CD4-positive, CD25-positive, alpha-beta regulatory T cell (primary cell): ENCODE measurements around the gene ZBTB7A. TPM values are rescaled to one million over a fixed set of nuclear protein-coding genes. Genes with fewer than 3 reads are reported as not detected.

ENCODE experiments used
- ATAC-seq, 2 donors: fragments of 150-1000 bp; cut with Tn5 transposase; one replicate each; pipeline ENCODE4 v1.10.0; 2021; ENCODE audit warnings: low read depth in 2 of 2, moderate number of reproducible peaks in 2 of 2, moderate library complexity in 1 of 2
- DNase-seq, 3 donors: peaks; one replicate each; pipeline versions ENCODE4 v3.0.0 to v3.0.0-alpha.2; 2012 to 2022; ENCODE audit warnings: mixed read lengths in 1 of 3
- H3K27ac ChIP-seq: one replicate; pipeline ENCODE4 v1.7.0; 2013; ENCODE audit warnings: mild to moderate bottlenecking, low read length; ENCODE audit not compliant: insufficient read depth, poor library complexity, severe bottlenecking
- H3K27me3 ChIP-seq: one replicate; pipeline ENCODE4 v1.7.0; 2013; ENCODE audit warnings: low read length; ENCODE audit not compliant: control insufficient read depth, insufficient read depth
- H3K36me3 ChIP-seq: one replicate; pipeline ENCODE4 v1.7.0; 2013; ENCODE audit warnings: mild to moderate bottlenecking, low read length, moderate library complexity; ENCODE audit not compliant: control insufficient read depth, insufficient read depth
- H3K4me1 ChIP-seq: 2 replicates; pipeline ENCODE4 v1.7.0; 2013; ENCODE audit warnings: mild to moderate bottlenecking, low read length; ENCODE audit not compliant: insufficient read depth, control insufficient read depth, poor library complexity, severe bottlenecking
- H3K4me3 ChIP-seq: one replicate; pipeline ENCODE4 v1.7.0; 2013; ENCODE audit warnings: low read depth, mild to moderate bottlenecking, low read length, moderate library complexity
- H3K9me3 ChIP-seq, 2 experiments: 1 replicate in 1 of 2; 2 replicates in 1 of 2; pipeline ENCODE4 v1.7.0; 2013; ENCODE audit warnings: low read length in 2 of 2, mild to moderate bottlenecking in 1 of 2, moderate library complexity in 1 of 2; ENCODE audit not compliant: control insufficient read depth in 2 of 2
- H3K27ac Mint-ChIP-seq, 3 donors: one replicate each; pipeline ENCODE4 v1.8.0; 2020 to 2022; ENCODE audit warnings: mild to moderate bottlenecking in 3 of 3, mixed read lengths in 3 of 3, moderate library complexity in 2 of 3
- H3K27me3 Mint-ChIP-seq: one replicate; pipeline ENCODE4 v1.8.0; 2022; ENCODE audit warnings: mild to moderate bottlenecking, mixed read lengths
- H3K36me3 Mint-ChIP-seq: one replicate; pipeline ENCODE4 v1.8.0; 2020; ENCODE audit warnings: mixed read lengths
- H3K4me1 Mint-ChIP-seq, 4 donors: one replicate each; pipeline ENCODE4 v1.8.0; 2020 to 2022; ENCODE audit warnings: mixed read lengths in 4 of 4, mild to moderate bottlenecking in 1 of 4
- H3K4me3 Mint-ChIP-seq, 4 donors: one replicate each; pipeline ENCODE4 v1.8.0; 2020 to 2022; ENCODE audit warnings: mild to moderate bottlenecking in 4 of 4, mixed read lengths in 4 of 4, moderate library complexity in 3 of 4
- H3K9me3 Mint-ChIP-seq, 7 donors: one replicate each; pipeline ENCODE4 v1.8.0; 2020 to 2022; ENCODE audit warnings: mixed read lengths in 7 of 7, mild to moderate bottlenecking in 3 of 7, moderate library complexity in 2 of 7
- polyA plus RNA-seq, 4 donors: library from polyadenylated mRNA; unstranded; fragments of 300-500 nt; fragmentation: Illumina TruSeq; gene quantifications; one replicate each; pipeline ENCODE4 v1.2.3, GENCODE V29; 2021
- total RNA-seq: library from RNA; stranded (reverse); gene quantifications from one replicate; pipeline ENCODE4 v1.2.3, GENCODE V29; 2022

Gene ZBTB7A
- total and polyA plus RNA-seq, 5 donors from 2014 or later: 19.6 to 50.5 (median 26.8) TPM

DNA sequence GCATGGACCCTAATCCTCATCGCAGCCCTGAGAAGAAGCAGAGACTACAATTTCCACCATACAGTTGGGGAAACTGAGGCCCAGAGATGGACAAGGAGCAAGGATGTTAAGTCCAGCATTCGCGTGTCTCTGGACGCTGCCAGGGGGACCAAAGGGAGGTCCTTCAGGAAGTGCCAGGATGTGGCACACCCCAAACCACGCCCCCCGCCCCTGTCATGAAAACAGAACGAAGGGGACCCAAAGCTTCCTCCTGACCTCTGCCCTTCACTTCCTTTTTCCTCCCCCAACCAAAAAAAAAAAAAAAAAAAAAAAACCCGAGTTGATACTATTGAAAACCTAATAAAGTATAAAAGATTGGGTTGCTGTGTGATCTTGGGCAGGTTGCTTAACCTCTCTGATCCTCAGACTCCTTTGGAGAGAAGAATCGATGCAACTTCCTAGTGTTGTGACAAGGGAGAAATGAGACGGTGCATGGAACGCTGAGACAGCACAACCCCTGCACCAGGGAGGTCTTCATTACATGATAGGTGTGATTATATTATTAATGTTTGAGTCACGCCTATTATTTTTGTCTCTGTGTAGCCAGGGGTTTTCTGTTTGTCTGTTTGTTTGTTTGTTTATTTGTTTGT, 2.7 kb upstream of the ZBTB7A start:
- Mint-ChIP-seq H3K4me1 (peaks cover 11 to 28% (median 12%) of the 10 kb centered on the region in 4 donors), H3K36me3 (no peaks in the 10 kb centered on the region), H3K27ac (peak overlapping the region; percentile 86 to 95 (median 94)), H3K27me3 (no peaks in the 10 kb centered on the region), H3K9me3 (peaks cover 0 to 3% (median 0%) of the 10 kb centered on the region in 7 donors), H3K4me3 (peak overlapping the region; percentile 82 to 100 (median 90))
- H3K27ac ChIP-seq: peak overlapping the region; percentile 90
- H3K9me3 ChIP-seq: no peaks in the 10 kb centered on the region
- H3K4me1 ChIP-seq: peaks cover 32% of the 10 kb centered on the region
- no peaks in the 10 kb centered on the region for H3K36me3 ChIP-seq
- H3K27me3 ChIP-seq: no peaks in the 10 kb centered on the region
- ATAC-seq (no peak), DNase-seq (peak; percentile 44 to 91 (median 53))
- peak overlapping the region; percentile 65 for H3K4me3 ChIP-seq

DNA sequence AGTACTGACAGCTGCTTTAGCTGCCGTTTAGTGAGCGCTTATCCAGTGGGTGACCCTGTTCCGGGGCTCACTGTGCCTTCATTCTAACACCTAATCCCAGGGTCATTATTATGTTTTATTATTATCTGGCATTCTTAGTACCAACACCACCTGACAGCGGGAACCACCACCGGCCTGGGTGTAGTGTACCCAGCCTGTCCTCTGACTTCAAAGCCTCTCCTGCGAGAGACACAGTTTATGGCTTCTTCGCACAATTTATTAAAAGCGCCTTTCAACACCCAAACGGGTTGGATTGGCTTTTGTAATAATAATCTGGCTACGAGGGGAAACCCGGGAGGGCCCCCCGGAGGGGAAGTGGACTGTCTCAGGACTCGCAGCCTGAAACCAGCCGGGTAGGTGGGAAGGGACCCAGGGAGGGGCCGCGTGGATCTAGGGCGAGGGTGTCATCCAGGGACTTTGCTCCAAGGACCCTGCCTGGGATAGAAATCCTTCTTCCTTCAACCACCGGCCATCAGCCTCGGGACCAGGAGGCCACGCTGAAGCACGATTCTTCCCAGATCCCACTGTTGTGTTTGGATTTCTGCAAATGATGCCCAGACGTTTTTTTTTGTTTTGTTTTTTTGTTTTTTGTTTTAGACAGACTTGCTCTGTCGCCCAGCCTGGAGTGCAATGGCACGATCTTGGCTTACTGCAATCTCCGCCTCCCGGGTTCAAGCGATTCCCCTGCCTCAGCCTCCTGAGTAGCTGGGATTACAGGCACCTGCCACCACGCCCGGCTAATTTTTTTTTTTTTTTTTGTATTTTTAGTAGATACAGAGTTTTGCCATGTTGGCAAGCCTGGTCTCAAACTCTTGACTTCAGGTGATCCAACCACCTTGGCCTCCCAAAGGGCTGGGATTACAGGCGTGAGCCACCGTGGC, 1.6 kb upstream of the ZBTB7A start:
- Histone ChIP-seq H3K27ac (peak overlapping the region; percentile 90), H3K36me3 (peaks cover 4% of the 10 kb centered on the region), H3K4me3 (peak overlapping the region; percentile 62), H3K27me3 (no peaks in the 10 kb centered on the region), H3K4me1 (peaks cover 44% of the 10 kb centered on the region), H3K9me3 (no peaks in the 10 kb centered on the region)
- Mint-ChIP-seq H3K4me1 (peaks cover 11 to 32% (median 13%) of the 10 kb centered on the region in 4 donors), H3K36me3 (no peaks in the 10 kb centered on the region), H3K9me3 (peaks cover 0 to 3% (median 0%) of the 10 kb centered on the region in 7 donors), H3K4me3 (peak overlapping the region; percentile 82 to 100 (median 90)), H3K27ac (peak overlapping the region; percentile 94 to 96 (median 95)), H3K27me3 (no peaks in the 10 kb centered on the region)
- no peak for ATAC-seq
- peak in 2 of 3 donors; percentile 31 to 44 for DNase-seq

DNA sequence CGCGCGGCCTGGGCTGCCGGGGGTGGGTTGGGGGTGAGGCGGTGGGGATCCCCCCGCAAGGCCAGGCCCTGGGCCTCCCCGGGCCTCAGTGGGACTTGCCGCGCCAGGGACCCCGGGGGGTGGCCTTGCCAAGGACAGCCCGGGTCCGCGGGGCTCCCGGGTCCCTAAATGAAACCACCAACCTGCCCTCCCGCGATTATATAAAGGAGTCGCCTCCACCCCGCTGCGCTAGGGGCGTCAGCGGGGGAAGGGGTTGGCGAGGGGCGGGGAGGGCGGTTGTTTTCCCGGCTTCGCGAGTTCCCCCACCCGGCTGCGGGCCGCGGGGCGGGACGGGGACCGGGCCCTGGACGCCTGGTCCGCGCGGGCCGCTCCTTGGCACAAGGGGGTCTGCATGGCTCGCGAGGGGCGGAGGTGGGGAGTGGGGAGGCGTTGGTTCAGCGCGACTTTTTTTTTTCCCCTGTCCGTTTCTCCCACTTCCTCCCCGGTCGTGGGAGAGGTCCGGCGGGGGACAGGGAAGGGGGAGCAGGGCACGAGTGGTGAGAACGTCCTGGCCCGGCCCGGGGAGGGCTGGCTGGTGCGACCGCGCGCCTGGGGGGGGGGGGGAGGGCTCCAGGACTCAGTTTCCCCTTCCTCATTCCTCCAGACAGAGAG, 822 bp upstream of the ZBTB7A start:
- H3K27me3 ChIP-seq: no peaks in the 10 kb centered on the region
- no peaks in the 10 kb centered on the region for H3K36me3 Mint-ChIP-seq
- H3K36me3 ChIP-seq: peaks cover 8% of the 10 kb centered on the region
- ATAC-seq (peak; percentile 1), DNase-seq (peak in 1 of 3 donors; percentile 55)
- no peaks in the 10 kb centered on the region for H3K9me3 ChIP-seq
- peak overlapping the region; percentile 94 to 96 (median 95) for H3K27ac Mint-ChIP-seq
- H3K27ac ChIP-seq: peak overlapping the region; percentile 90
- H3K4me3 Mint-ChIP-seq: peak overlapping the region; percentile 90 to 100 (median 90)
- peaks cover 52% of the 10 kb centered on the region for H3K4me1 ChIP-seq
- peaks cover 11 to 40% (median 13%) of the 10 kb centered on the region in 4 donors for H3K4me1 Mint-ChIP-seq
- H3K27me3 Mint-ChIP-seq: no peaks in the 10 kb centered on the region
- H3K4me3 ChIP-seq: peak overlapping the region; percentile 62
- peaks cover 0 to 3% (median 0%) of the 10 kb centered on the region in 7 donors for H3K9me3 Mint-ChIP-seq

DNA sequence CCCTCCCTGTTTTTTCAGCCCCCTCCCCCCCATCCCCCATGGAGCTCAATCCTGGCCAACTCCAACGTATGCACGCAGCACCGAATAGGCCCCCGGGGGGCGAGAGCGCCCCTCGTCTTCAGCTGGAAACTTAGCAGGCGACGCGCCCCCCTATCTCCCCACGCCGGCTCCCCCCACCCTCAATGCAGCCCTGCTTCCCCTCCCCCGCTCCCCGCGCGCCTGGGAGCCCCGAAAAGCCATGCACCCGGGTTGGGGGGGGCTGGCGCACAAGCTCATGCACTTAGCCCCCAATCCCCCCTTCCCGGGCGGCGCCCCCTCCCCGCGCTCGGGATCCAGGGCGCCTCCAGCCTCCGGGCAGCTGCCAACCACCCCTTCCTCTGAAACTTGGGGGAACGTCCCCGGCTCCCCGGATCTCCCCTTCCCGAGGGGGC, 508 bp downstream of the ZBTB7A start:
- H3K27me3 Mint-ChIP-seq: no peaks in the 10 kb centered on the region
- no peaks in the 10 kb centered on the region for H3K27me3 ChIP-seq
- H3K9me3 Mint-ChIP-seq: peaks cover 0 to 3% (median 0%) of the 10 kb centered on the region in 7 donors
- H3K36me3 ChIP-seq: peaks cover 8% of the 10 kb centered on the region
- peak overlapping the region; percentile 90 for H3K27ac ChIP-seq
- peak overlapping the region; percentile 72 to 99 (median 86) for H3K4me3 Mint-ChIP-seq
- H3K4me1 ChIP-seq: peaks cover 65% of the 10 kb centered on the region
- no peak overlapping the region for H3K4me3 ChIP-seq
- peaks cover 11 to 49% (median 13%) of the 10 kb centered on the region in 4 donors for H3K4me1 Mint-ChIP-seq
- DNase-seq: peak in 1 of 3 donors; percentile 69
- H3K9me3 ChIP-seq: no peaks in the 10 kb centered on the region
- no peaks in the 10 kb centered on the region for H3K36me3 Mint-ChIP-seq
- ATAC-seq: no peak
- peak overlapping the region in 1 of 3 donors; percentile 64 for H3K27ac Mint-ChIP-seq

DNA sequence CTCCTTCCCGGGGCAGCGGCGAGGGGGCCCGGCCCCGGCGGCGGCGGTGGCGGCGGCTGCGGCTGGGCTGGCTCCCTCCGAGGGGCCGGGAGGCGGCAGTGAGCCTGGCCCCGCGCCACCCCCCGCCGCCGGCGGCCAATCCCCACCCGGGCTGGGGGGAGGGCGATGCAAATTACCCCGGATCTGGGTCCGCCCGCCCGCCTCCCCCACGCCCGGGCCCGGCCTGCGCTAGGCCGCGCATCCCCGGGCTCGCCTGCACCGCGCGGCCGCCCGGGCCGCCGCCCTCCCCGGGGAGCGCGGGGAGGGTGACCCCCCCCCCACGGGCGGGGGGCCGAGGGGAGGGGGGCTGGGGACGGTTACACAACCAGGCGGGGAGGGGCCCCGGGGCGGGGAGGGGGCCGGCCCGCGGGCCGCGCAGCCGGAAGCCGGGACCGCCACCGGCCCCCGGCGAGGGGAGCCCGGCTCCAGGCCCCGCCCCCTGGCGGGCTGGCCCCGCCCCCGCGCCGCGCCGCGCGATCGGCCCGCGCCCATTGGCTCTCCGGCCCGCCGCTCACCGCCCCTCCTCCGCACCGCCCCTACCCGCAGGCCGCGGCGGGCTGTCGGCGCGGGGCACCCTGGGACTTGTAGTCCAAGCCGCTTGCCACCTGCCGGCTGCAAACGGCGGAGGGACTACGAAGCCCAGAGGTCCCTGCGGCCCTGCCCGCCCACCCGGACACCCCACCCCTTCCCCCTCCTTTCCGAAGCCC, 1.1 kb downstream of the ZBTB7A start:
- Histone ChIP-seq H3K36me3 (peaks cover 8% of the 10 kb centered on the region), H3K4me3 (no peak overlapping the region), H3K9me3 (no peaks in the 10 kb centered on the region), H3K27me3 (no peaks in the 10 kb centered on the region), H3K27ac (peak overlapping the region; percentile 90), H3K4me1 (peaks cover 71% of the 10 kb centered on the region)
- peak; percentile 96 to 98 (median 98) for DNase-seq
- H3K4me1 Mint-ChIP-seq: peaks cover 11 to 54% (median 13%) of the 10 kb centered on the region in 4 donors
- H3K36me3 Mint-ChIP-seq: no peaks in the 10 kb centered on the region
- no peak overlapping the region for H3K27ac Mint-ChIP-seq
- peaks cover 0 to 3% (median 0%) of the 10 kb centered on the region in 7 donors for H3K9me3 Mint-ChIP-seq
- no peaks in the 10 kb centered on the region for H3K27me3 Mint-ChIP-seq
- H3K4me3 Mint-ChIP-seq: peak overlapping the region; percentile 72 to 99 (median 86)
- ATAC-seq: peak; percentile 79 to 83

DNA sequence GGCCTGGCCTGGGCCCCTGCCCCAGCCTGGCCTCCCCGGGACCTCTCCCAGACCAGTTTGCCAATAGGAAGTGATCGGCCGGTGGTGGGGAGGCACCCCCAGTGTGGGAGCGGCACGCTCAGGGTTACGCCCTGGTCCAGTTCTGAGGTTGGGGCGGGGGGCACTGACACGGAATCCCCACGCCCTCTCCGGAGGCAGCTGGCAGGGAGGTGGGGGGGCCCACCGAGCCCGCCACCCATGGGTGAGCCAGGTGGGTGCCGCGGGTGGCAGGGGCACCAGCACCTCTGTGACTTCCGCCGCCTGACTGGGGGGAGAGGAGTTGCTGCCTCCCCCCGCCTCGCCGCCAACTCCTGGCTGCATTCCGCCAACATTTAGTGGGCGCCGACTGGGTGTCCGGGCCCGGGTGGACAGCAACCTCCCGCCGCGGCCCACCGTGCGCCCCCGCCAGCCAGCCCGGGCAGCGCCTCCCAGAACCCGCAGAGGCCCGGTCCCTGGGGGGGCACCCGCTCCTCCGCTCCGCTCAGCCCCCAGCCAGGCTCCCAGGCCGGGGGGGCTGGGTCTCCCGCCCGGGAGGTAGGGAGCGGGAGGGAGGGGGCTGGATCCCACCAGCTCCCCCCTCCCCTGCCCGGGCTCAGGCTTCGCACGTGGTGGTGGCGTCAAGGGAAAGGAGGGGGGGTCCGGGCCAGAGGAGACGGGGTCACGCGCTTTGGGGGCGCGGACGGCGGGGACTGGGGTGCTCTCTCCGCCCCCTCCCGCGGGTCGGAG, 2.0 kb downstream of the ZBTB7A start:
- Mint-ChIP-seq H3K4me1 (peaks cover 10 to 55% (median 11%) of the 10 kb centered on the region in 4 donors), H3K4me3 (peak overlapping the region; percentile 51 to 94 (median 73)), H3K9me3 (peaks cover 0 to 2% (median 0%) of the 10 kb centered on the region in 7 donors), H3K36me3 (no peaks in the 10 kb centered on the region), H3K27ac (no peak overlapping the region), H3K27me3 (no peaks in the 10 kb centered on the region)
- Histone ChIP-seq H3K9me3 (no peaks in the 10 kb centered on the region), H3K36me3 (peaks cover 8% of the 10 kb centered on the region), H3K27ac (peak overlapping the region; percentile 83), H3K4me3 (no peak overlapping the region), H3K4me1 (peaks cover 75% of the 10 kb centered on the region), H3K27me3 (no peaks in the 10 kb centered on the region)
- DNase-seq: peak; percentile 51 to 60 (median 52)
- no peak for ATAC-seq
